ENCODE results near the gene DAPK2. TPM values are rescaled to one million over a fixed set of nuclear protein-coding genes. Genes with fewer than 3 reads are reported as not detected.
"Not testable (repeated sequence)": the region's sequence is repeated elsewhere in the genome, so short reads cannot be mapped to it uniquely, and the experiment has no call there.

The DAPK2 gene
- polyA plus RNA-seq, 1 donor = 8.1 TPM

GRCh38 chr15:63915209-63915872 lies 130.9 kb downstream of the DAPK2 start:
- DNase-seq = no peak

- no peak for DNase-seq
These were observed 132.4 kb downstream of the DAPK2 start for GRCh38 chr15:63913786-63914315.

GRCh38 chr15:63913336-63913735 lies 132.9 kb downstream of the DAPK2 start:
- DNase-seq = no peak

DNA sequence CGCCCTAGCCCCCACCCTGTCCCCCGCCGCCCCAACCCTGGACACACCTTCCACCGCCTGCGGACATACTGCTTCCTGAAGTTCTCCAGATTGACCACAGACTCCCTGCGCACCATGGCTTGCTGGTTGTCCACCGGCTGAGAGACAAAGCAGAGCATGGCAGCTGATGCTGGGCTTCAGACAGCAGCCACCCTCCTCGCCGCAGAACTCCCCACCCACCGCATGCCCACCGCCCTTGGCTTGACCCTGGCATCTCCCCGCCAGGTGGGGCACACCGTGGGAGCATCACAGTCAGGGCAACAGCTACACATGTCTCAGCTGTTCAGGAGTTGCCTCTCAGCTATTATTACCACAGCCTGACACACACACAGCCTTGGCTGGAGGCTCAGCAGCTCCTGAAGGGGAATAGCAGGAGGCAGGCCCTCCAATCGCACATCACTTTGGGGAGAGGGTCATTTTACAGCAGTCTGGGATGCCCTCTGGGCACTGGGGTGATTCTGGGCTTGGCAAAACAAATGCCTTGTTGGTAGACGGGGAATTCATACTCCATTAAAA lies 134.1 kb downstream of the DAPK2 start:
- no peak for DNase-seq

GRCh38 chr15:63911160-63911559 lies 135.1 kb downstream of the DAPK2 start:
- DNase-seq = no peak

DNA sequence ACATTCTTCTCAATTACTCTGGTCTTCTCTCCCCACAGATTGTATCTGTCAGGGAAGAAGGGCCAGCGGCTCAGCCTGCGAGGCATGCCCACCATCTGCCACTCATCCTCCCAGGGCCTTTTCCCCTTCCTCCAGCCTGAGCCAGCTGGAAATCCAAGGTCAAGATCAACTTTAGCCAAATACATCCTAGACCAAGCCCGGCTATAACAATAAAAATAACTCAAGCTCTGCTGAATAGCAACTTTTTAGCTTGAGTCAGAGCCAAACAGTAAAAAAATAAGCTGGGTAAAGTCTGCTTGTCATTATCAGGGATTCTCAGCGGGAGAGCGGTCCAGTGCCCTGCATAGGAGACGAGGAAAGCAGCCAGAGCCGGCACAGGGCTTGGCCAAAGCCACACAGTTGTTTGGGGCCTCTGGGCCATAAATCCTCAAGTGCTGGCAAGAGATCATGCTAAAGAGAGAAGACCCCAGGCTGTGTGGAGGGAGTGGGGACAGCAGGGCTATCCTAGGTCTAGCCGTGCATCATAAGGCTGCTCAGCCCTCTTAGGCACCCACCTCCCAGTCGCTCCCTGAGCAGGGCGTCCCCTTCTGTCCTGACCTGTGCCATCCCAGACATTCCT lies 136.4 kb downstream of the DAPK2 start:
- no peak for DNase-seq

- DNase-seq = no peak
These were observed 137.3 kb downstream of the DAPK2 start for GRCh38 chr15:63908991-63909390.

- no peak for DNase-seq
These were observed 138.0 kb downstream of the DAPK2 start for GRCh38 chr15:63908281-63908680.

DNA sequence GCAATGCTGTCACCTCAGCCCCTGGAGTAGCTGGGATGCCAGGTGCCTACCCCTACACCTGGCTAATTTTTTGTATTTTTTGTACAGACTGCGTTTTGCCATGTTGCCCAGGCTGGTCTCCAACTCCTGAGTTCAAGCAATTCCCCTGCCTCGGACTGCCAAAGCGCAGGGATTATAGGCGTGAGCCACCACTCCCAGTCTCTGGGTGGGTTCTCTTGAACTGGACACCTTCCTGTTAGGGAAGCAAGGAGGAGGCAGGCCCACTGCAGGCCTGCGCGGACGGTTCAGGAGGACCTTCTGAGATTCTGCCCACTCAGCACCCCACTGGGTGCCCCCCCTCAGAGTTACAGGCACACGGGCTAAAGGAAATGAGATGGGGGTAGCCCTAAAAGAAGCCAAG lies 138.8 kb downstream of the DAPK2 start:
- no peak for DNase-seq

DNA sequence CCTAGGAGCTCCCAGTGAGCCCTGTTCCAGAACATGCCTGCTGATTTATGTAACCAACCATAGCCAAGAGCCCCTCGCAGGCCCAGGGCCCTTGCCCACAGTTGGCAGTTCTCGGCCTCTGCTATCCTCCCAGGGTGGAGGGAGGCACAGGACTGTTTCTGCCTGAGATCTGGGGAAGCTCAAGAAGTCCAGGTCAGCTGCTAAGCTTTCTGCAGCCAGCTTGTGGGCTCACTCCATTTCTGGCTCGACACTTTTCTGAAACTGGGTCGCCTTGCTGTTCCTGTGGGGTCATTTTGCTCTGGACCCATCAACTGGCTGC lies 140.1 kb downstream of the DAPK2 start:
- no peak for DNase-seq

GRCh38 chr15:63905558-63906265 lies 140.6 kb downstream of the DAPK2 start:
- no peak for DNase-seq

- DNase-seq = no peak
These were observed 141.2 kb downstream of the DAPK2 start for GRCh38 chr15:63905131-63905530.

DNA sequence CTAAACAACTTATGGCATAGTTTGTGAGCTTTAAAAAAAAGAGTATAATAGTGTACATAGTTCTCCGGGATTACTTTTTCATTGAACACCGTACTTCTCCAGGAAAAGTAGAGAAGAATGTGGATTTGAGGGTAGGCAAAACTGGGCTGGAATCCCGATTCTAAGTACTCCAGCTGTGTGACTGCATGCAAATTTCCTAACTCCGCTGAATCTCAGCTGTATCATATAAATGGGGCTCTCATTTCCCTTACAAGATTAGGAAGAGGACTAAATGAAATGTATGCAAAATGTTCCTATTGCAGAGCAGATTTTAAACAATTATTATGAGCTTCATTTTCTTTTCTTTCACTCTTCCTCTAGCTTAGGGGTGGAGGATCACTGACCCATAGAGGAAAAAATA lies 142.2 kb downstream of the DAPK2 start:
- DNase-seq = no peak

DNA sequence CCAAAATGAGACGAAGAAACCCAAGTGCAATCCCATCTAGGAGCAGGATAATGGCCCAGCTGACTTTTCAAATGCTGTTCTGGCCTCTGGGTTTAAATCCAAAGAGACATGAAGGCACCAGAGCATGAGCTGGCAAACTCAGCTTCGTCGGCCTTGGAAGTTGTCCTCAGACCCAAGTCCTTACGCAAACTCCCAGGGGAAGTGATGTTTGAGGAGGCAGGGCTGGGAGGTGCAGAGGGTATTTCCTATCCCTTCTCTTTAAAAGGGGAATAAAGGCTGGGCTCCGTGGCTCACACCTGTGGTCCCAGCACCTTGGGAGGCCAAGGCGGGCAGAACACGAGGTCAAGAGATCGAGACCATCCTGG lies 143.6 kb downstream of the DAPK2 start:
- DNase-seq = no peak

GRCh38 chr15:63901912-63902670 lies 144.2 kb downstream of the DAPK2 start:
- DNase-seq = no peak

- DNase-seq = no peak
These were observed 146.0 kb downstream of the DAPK2 start for GRCh38 chr15:63900306-63900705.

DNA sequence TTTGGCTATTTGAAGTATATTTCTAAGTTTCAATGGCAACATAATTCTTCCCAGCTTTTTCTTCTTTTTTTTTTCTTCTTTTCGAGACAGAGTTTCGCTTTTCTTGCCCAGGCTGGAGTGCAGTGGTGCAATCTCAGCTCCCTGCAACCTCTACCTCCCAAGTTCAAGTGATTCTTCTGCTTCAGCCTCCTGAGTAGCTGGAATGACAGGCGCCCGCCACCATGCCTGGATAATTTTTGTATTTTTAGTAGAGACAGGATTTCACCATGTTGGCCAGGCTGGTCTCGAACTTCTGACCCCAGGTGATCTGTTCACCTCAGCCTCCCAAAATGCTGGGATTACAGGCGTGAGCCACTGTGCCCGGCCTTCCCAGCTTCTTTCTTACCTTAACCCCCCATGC lies 146.7 kb downstream of the DAPK2 start:
- not testable (repeated sequence) for DNase-seq

DNA sequence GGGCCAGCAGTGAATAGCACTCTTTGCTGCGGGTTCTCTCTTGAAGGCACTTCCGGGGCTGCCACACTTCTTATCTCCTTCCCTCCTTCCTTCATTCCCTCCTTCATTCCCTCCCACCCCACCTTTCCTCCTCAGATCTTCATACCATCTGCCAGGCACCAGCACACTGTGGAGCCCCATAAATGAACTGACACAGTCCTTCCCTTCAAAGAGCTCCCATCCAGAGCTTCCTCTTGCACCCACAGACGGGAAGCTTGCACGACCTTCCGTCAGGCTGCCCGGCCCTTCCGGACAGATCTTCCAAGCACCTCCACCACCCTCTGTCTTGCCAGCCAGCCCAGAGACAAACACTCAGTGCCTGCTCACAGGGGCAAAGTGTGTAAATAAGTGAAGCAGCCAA lies 147.1 kb downstream of the DAPK2 start:
- DNase-seq = no peak

DNA sequence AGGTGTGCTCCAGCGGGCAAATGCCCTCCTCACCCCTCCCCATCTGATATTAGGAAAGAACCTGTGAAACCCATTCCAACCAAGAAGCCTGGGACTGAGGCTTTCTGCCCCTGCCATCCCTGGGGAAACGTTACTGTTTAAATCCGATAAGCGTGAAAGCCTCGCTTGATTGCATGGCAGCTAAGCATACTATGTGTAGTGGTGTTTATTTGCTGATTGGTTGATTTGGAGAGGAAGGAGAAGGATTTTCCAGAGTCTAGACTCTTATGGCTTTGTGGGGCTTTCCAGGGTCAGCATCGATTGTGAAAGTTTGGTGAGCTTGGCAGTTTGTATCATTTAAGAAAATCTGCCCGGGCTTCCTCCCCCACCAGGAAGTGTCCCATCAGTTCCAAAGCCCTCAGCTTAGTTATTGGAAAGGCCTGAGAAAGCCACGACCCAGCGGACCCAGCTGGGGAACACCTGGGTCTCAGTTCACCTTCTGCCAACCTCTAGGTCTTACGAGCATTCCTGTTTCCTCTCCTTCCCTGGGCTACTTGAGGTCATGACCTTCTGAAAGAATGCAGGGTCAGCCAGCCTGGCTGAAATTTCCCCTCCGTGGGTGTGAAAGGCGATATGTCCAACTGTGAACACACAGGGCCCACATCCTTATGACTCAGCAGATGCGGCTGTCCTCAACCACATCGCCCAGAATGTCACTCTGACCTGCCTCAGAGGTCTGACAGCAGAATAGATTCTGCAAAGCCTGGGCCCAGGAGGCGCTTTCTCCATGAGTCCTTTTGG lies 149.8 kb downstream of the DAPK2 start:
- DNase-seq = no peak

DNA sequence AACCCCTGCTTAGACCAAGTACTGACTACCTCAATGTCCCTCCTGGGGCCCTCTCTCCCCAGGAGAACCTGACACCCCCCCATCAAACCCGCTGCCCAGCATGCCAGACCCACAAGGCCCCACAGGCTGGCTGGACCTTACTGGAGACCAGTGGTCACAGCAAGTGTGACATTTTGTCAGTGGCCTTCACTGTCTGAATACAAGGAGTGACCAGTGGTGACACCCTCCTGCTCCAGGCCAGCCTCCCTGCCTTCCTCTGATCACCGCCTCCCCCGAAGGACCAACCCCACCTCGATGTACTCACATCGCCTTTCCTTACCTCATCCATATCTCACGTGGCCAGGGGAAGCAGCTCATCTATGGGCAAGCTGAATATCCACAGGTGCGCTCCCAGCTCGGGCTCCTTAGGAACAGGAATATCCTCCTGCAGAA lies 150.5 kb downstream of the DAPK2 start:
- DNase-seq = no peak

DNA sequence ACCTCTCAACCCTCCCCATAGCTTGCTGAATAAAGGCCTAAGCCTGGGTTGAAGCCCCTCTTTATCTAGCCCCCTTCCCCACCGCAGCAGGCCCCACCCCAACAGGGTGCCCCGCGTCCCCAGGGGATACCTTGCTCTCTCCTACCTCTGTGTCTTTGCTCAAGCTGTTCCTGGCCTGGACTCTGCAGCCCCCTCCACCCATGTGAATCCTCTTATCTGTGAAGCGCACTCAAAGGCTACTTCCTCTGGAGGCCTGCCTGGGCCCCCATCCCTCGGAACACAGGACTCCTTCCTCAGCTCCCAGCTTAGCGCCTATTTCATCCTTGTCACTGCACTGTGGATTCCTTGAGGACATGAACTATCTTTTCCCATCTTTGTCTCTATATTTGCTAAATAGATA lies 151.1 kb downstream of the DAPK2 start:
- no peak for DNase-seq

DNA sequence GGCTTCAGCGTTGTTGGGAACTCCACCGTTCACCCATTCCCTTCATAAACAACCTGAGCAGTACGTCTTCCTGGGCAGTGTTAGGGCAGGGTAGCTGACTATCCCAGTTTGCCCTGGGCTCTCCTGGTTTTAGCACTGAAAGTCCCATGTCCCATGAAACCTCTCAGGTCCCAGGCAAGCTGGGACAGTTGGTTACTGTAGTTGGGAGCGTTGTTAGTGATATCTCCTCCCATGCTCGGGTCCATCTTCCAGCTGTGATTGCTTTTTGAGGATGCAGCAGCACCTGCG lies 151.7 kb downstream of the DAPK2 start:
- DNase-seq = no peak

Data from left kidney (tissue), 2 donors.